ENCODE measurements around the gene PATZ1. TPM values are rescaled to one million over a fixed set of nuclear protein-coding genes. Genes with fewer than 3 reads are reported as not detected.

The PATZ1 gene
- total and polyA plus RNA-seq, 9 of the 15 experiments (the other 6 are each of a cell fraction or from before 2014, with no cell fraction given) = 0.63 to 7.8 (median 4.2) TPM

DNA sequence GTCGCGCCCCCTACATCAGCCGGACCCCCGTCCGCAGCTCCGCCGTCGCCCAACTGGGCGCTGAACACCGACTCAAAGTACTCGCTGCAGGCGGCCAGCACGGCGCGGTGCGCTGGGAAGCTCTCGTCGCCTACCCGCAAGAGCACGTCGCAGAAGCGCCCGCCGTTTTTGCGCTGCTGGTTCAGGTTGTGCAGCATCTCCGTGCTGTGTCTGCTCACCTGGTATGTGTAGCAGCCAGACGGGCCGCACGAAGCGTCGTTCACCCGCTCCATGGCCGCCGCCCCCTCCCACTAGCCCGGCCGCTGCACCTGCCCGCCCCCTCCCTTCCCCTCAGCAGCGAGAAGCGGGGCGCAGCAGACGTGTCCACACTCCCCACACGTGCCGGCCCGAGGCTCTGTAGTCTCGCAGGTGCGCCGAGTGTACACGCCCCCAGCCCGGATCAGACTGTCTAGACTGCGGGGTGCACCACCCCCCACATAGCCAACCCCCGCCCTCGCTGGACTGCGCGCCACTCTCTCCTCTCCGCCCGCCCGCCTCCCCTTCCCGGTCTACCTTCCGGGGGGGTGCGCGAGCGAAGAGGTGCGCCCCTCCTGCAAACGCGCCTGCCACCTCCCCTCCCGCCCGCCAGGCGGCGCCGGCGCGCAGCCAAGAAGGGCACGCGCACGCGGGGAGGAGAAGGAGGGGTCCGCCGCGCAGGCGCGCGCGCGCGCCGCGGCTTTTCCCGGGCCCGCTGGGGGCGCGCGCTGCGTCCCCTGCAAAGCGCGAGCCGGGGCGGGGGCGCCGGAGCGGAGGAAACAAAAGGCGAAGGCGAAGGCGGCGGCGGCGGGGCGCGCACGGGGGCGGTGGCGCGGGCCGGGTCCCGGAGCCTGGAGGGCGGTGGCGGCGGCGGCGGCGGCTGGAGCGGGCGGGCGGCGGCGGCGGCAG, 553 bp downstream of the PATZ1 start (continued):
- TF ChIP-seq ZKSCAN3 (CRISPR knock-in tag; IDR thresholded peaks at IDR 0.05) = no peak
- TF ChIP-seq BRD9 (IDR thresholded peaks at IDR 0.05; ENCODE audit: low read depth, partially characterized antibody) = no peak
- no peak for TF ChIP-seq JUNB (CRISPR knock-in tag; conservative IDR thresholded peaks at IDR 0.05)
- TF ChIP-seq ZBTB12 (CRISPR knock-in tag; IDR thresholded peaks at IDR 0.05) = no peak
- no peak for TF ChIP-seq MAFG (tag; conservative IDR thresholded peaks at IDR 0.05)
- no peak for TF ChIP-seq STAT5A (IDR thresholded peaks at IDR 0.05; ENCODE audit: borderline replicate concordance, low read length)
- no peak for TF ChIP-seq AFF1 (IDR thresholded peaks at IDR 0.05; ENCODE audit: low read depth in 1 of 2, partially characterized antibody in 2 of 2)
- no peak for TF ChIP-seq YY1 (IDR thresholded peaks at IDR 0.05; ENCODE audit: borderline replicate concordance in 1 of 3, control insufficient read depth in 1 of 3, extremely low read depth in 1 of 3, insufficient read depth in 3 of 3, insufficient read length in 1 of 3, insufficient replicate concordance in 2 of 3, low read depth in 1 of 3, low read length in 2 of 3)
- TF ChIP-seq TOE1 (IDR thresholded peaks at IDR 0.05; ENCODE audit: borderline replicate concordance) = no peak
- no peak for TF ChIP-seq TOE1 (CRISPR knock-in tag; IDR thresholded peaks at IDR 0.05; ENCODE audit: borderline replicate concordance, low read depth)
- no peak for TF ChIP-seq UBTF (IDR thresholded peaks at IDR 0.05; ENCODE audit: borderline replicate concordance in 1 of 2, low read depth in 2 of 2, low read length in 2 of 2)
- TF ChIP-seq, protein P1, sequence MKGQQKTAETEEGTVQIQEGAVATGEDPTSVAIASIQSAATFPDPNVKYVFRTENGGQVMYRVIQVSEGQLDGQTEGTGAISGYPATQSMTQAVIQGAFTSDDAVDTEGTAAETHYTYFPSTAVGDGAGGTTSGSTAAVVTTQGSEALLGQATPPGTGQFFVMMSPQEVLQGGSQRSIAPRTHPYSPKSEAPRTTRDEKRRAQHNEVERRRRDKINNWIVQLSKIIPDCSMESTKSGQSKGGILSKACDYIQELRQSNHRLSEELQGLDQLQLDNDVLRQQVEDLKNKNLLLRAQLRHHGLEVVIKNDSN (CRISPR knock-in tag; IDR thresholded peaks at IDR 0.05) = peak; percentile 22; the same call in 1 of the 2 replicates
- TF ChIP-seq, protein P2, sequence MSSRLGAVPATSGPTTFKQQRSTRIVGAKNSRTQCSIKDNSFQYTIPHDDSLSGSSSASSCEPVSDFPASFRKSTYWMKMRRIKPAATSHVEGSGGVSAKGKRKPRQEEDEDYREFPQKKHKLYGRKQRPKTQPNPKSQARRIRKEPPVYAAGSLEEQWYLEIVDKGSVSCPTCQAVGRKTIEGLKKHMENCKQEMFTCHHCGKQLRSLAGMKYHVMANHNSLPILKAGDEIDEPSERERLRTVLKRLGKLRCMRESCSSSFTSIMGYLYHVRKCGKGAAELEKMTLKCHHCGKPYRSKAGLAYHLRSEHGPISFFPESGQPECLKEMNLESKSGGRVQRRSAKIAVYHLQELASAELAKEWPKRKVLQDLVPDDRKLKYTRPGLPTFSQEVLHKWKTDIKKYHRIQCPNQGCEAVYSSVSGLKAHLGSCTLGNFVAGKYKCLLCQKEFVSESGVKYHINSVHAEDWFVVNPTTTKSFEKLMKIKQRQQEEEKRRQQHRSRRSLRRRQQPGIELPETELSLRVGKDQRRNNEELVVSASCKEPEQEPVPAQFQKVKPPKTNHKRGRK (tag; IDR thresholded peaks at IDR 0.05) = no peak
- no peak for TF ChIP-seq CEBPB (tag; IDR thresholded peaks at IDR 0.05)
- no peak for TF ChIP-seq TFAM (CRISPR knock-in tag; conservative IDR thresholded peaks at IDR 0.05)

All from K562 (cell line).